ENCODE data around the gene GJA10.

GJA10 gene

DNA sequence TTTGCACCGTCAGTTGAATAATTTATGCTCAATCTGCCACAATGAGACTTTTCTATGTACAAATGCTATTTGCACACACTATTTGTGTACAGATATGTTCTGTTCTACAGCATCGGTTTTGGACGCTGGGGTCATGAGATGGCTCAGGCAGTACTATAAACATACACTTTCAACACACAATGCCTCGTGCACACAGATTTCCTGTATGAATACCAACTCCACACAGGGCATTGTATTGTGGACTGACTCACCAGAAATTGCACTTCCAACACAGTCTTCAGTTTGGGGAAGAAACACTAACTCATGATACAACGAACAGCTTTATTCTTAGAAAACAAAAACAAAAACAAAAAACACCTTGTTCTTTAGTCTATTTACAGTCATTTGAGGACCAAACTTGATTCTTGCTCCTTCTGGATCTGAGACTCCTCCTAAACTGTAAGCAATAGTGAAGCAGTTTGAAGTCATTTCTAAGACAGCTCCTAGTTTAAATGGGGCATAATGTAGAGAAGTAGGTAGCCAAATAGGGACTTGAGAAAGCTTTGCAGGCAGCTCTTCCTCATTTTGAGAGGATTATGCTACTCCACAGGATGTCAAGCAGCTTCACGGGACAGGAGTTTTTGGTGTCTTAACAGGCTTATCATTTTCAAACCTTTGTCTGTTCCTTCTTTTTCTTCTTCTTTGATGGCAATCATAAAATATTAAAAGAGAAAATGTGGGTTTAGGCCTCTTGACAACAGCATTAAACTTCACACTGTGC, 33.7 kb downstream of the GJA10 start:
- no peak for DNase-seq (ENCODE audit: low read depth)
- TF ChIP-seq, protein P1, sequence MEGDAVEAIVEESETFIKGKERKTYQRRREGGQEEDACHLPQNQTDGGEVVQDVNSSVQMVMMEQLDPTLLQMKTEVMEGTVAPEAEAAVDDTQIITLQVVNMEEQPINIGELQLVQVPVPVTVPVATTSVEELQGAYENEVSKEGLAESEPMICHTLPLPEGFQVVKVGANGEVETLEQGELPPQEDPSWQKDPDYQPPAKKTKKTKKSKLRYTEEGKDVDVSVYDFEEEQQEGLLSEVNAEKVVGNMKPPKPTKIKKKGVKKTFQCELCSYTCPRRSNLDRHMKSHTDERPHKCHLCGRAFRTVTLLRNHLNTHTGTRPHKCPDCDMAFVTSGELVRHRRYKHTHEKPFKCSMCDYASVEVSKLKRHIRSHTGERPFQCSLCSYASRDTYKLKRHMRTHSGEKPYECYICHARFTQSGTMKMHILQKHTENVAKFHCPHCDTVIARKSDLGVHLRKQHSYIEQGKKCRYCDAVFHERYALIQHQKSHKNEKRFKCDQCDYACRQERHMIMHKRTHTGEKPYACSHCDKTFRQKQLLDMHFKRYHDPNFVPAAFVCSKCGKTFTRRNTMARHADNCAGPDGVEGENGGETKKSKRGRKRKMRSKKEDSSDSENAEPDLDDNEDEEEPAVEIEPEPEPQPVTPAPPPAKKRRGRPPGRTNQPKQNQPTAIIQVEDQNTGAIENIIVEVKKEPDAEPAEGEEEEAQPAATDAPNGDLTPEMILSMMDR (IDR thresholded peaks at IDR 0.05; ENCODE audit: insufficient read depth, low read depth, low read length, missing control alignments): no peak
- H3K4me3 ChIP-seq (ENCODE audit: low read depth, low read length): no peak overlapping the region

DNA sequence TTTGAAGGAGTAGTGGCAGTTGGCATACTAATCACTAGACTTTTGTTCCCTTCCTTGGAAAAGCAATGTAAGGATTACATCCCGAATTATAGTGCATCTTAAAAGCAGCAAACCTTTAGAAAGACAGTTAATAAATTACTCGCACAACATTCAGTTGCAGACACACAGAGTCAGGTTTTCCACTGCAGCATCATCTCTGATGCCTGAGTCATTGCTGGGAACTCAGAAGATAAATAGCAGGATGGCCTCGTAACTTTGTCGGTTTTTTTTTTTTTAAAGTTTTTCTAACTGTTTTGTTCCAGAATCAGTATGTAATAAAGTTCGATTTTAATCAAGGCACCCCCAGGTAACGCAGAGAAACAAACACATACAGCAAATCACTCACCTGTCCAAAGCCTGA, 34.3 kb downstream of the GJA10 start:
- DNase-seq (ENCODE audit: low read depth): no peak
- TF ChIP-seq, protein P1 (IDR thresholded peaks at IDR 0.05; ENCODE audit: insufficient read depth, low read depth, low read length, missing control alignments): no peak
- H3K4me3 ChIP-seq (ENCODE audit: low read depth, low read length): no peak overlapping the region

DNA sequence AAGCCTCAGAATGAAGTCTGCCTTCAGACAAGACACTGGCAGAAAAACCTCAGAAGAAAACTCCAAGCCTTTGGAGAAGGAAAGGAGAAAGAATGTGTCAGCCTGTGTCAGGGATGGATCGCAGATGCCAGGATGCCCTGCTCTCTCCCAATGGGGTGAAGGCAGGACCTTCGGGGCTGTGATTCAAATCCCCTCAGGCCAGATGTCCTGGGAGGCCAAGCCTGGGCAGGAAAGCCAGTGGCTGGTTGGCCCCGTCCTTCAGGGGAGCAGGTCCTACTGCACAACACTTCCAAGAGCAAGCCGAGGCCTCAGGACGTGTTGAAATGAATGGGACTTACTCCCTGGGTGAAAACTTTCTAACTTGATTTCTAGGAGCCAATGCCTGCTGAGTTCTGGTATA, 36.5 kb downstream of the GJA10 start:
- TF ChIP-seq, protein P1 (IDR thresholded peaks at IDR 0.05; ENCODE audit: insufficient read depth, low read depth, low read length, missing control alignments): no peak
- no peak overlapping the region for H3K4me3 ChIP-seq (ENCODE audit: low read depth, low read length)
- no peak for DNase-seq (ENCODE audit: low read depth)

DNA sequence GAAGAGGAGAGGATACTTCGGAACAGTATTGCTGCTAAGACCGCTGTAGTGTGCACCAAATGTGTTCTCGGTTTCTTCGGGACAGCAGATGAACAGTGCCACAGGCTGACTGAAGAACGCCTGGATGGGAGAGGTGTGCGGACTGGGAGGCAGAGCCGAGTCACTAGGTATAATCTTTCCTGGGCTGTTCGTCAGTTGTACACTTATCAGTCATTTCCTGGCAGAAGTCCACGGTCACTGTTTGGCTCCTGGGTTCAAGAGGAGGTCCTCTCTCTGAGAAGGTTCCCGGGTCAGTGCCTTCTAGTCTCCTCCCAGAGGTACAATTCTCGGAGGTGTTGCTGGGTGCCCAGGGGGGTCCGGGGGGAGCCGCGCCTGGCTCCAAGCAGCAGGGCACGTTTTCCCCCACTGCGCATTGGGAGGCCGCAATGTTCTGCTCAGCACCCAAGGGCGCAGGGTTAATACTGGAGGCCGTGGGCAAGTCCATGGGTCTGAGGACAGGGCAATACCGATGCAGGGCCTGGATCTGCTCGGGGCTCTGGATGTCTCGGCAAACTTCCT, 38.1 kb downstream of the GJA10 start:
- TF ChIP-seq, protein P1 (IDR thresholded peaks at IDR 0.05; ENCODE audit: insufficient read depth, low read depth, low read length, missing control alignments): no peak
- DNase-seq (ENCODE audit: low read depth): no peak
- H3K4me3 ChIP-seq (ENCODE audit: low read depth, low read length): no peak overlapping the region

DNA sequence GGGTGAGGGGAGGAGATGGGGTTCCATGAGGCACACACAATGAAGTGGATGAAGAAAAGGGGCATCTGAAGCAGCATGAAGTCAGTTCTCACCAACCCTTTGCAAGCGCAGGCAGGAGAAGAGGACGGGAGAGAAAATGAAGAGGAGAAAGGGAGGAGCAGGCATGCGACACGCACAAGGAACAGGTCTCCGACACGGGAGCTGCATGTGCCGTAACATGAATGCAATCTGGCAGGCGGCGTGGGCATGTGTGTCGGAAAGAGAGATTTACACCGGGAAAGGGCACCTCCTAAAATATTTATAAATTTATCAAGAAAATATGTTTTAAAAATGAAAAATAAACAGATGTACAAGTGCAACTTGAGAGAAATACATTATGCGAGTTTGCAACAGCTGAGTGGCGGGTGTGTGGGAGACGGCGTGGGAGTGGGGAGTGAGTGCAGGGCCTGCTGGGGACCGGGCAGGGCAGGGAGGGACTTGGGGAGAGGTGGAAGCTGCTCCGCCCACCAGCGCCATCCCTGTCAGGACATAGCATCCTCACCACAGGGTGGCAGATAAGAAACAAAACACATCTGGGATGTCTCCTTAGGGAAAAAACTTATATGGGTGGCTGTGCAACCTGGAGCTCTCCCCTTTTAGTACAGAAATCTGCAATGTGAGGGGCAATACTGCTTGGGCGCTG, 40.6 kb downstream of the GJA10 start:
- TF ChIP-seq, protein P1 (IDR thresholded peaks at IDR 0.05; ENCODE audit: insufficient read depth, low read depth, low read length, missing control alignments): no peak
- no peak overlapping the region for H3K4me3 ChIP-seq (ENCODE audit: low read depth, low read length)
- DNase-seq (ENCODE audit: low read depth): no peak

DNA sequence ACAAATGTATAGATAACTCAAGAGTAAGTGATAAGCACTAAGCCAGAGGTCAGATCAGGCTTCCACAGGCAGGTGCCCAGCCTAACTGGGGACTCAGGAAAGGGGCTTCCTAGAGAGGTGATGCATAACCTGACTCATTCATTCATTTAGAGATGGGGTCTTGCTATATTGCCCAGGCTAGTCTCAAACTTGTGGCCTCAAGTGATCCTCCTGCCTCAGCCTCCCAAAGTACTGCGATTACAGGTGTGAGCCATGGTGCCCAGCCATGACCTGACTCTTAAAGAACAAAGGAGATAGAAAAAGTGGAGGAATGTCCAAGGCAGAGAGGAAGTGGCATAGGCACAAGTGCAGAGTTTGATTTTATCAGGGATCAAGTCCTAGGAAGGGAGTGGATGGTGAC, 41.9 kb downstream of the GJA10 start:
- no peak overlapping the region for H3K4me3 ChIP-seq (ENCODE audit: low read depth, low read length)
- no peak for DNase-seq (ENCODE audit: low read depth)
- TF ChIP-seq, protein P1 (IDR thresholded peaks at IDR 0.05; ENCODE audit: insufficient read depth, low read depth, low read length, missing control alignments): no peak
